SK-N-SH (cell line): ENCODE data around the gene ADAMTS15. TPM values are rescaled to one million over a fixed set of nuclear protein-coding genes. Genes with fewer than 3 reads are reported as not detected.

ENCODE experiments used
- CTCF ChIA-PET: fragments of 300-600, 350-600 bp; formaldehyde crosslinking; extraction: SDS; loops from one replicate; lab custom pipeline; 2021; lab: Yijun Ruan, JAX
- POLR2A ChIA-PET: fragments of 350-600 bp; sonication (Branson Sonifier 250); formaldehyde crosslinking; extraction: SDS; loops from one replicate; lab custom pipeline; 2020; ENCODE audit warnings: antibody characterized with exemption, inconsistent platforms; lab: Yijun Ruan, JAX
- DNase-seq: peaks from one replicate; pipeline ENCODE4 v3.0.0; 2012
- H2AFZ ChIP-seq: fragments of 200-600 bp; sonication (generic); 2 replicates; pipeline ENCODE4 v1.8.1; 2016; ENCODE audit warnings: antibody characterized with exemption, mild to moderate bottlenecking, low read depth
- H3F3A ChIP-seq: fragments of 200-600 bp; sonication (generic); replicated peaks from 2 replicates; pipeline ENCODE3; 2016; ENCODE audit warnings: antibody characterized with exemption, mild to moderate bottlenecking; ENCODE audit not compliant: insufficient read depth
- H3K27ac ChIP-seq, 2 experiments: fragments of 200-500 bp in 1 of 2; fragments of 200-600 bp in 1 of 2; sonication (Bioruptor generic) in 1 of 2; sonication (generic), shearing (Covaris generic) in 1 of 2; 2 replicates each; pipeline versions ENCODE4 v1.5.1 to v1.6.1; 2014 to 2016; ENCODE audit warnings: low read depth in 2 of 2, inconsistent platforms in 1 of 2, low read length in 1 of 2, mild to moderate bottlenecking in 1 of 2, mixed read lengths in 1 of 2
- H3K27me3 ChIP-seq: fragments of 200-600 bp; sonication (generic), shearing (Covaris generic); 2 replicates; pipeline ENCODE4 v1.6.1; 2016; ENCODE audit warnings: mixed run types; ENCODE audit not compliant: insufficient read depth
- H3K36me3 ChIP-seq, 2 experiments: fragments of 200-500 bp in 1 of 2; fragments of 200-600 bp in 1 of 2; sonication (Bioruptor generic) in 1 of 2; sonication (generic) in 1 of 2; replicated peaks in 1 of 2; 2 replicates each; pipeline versions ENCODE3 to v1.5.1; 2014 to 2016; ENCODE audit warnings: low read length in 1 of 2, mild to moderate bottlenecking in 1 of 2; ENCODE audit not compliant: insufficient read depth in 2 of 2, control insufficient read depth in 1 of 2
- H3K4me1 ChIP-seq, 2 experiments: fragments of 200-500 bp in 1 of 2; fragments of 200-600 bp in 1 of 2; sonication (Bioruptor generic) in 1 of 2; sonication (generic), shearing (Covaris generic) in 1 of 2; 2 replicates each; pipeline versions ENCODE4 v1.5.1 to v1.6.1; 2014 to 2016; ENCODE audit warnings: low read depth in 1 of 2, low read length in 1 of 2, mixed run types in 1 of 2; ENCODE audit not compliant: insufficient read depth in 2 of 2, control insufficient read depth in 1 of 2
- H3K4me2 ChIP-seq: fragments of 200-600 bp; sonication (generic), shearing (Covaris generic); 2 replicates; pipeline ENCODE4 v1.6.1; 2017; ENCODE audit warnings: mixed run types
- H3K4me3 ChIP-seq, 2 experiments: fragments of 200-500 bp in 1 of 2; fragments of 200-600 bp in 1 of 2; sonication (Bioruptor generic) in 1 of 2; sonication (generic), shearing (Covaris generic) in 1 of 2; 2 replicates each; pipeline versions ENCODE4 v1.5.1 to v1.8.1; 2014 to 2016; ENCODE audit warnings: low read depth in 2 of 2, inconsistent platforms in 1 of 2, low read length in 1 of 2, mild to moderate bottlenecking in 1 of 2, mixed read lengths in 1 of 2, moderate library complexity in 1 of 2
- H3K79me2 ChIP-seq: fragments of 200-600 bp; sonication (generic); 2 replicates; pipeline ENCODE4 v1.8.1; 2017; ENCODE audit warnings: mild to moderate bottlenecking; ENCODE audit not compliant: insufficient read depth
- H3K9ac ChIP-seq: fragments of 200-600 bp; sonication (generic); 2 replicates; pipeline ENCODE4 v1.6.1; 2017; ENCODE audit warnings: mixed run types
- H3K9me2 ChIP-seq: fragments of 200-600 bp; sonication (generic); 2 replicates; pipeline ENCODE4 v1.6.1; 2017; ENCODE audit warnings: mixed run types
- H3K9me3 ChIP-seq: fragments of 200-600 bp; sonication (generic); 2 replicates; pipeline ENCODE4 v1.6.1; 2017; ENCODE audit warnings: mixed run types, mild to moderate bottlenecking, moderate library complexity
- H4K20me1 ChIP-seq: fragments of 200-600 bp; sonication (generic); 2 replicates; pipeline ENCODE4 v1.6.1; 2017; ENCODE audit warnings: mild to moderate bottlenecking, mixed run types; ENCODE audit not compliant: insufficient read depth
- CHD2 ChIP-seq: fragments of 150-350 bp; IDR thresholded peaks from 2 replicates; pipeline ENCODE4 v1.6.1; 2018; ENCODE audit warnings: low read length; ENCODE audit not compliant: partially characterized antibody
- CTCF ChIP-seq: fragments of 200-600 bp; sonication (generic); IDR thresholded peaks from 2 replicates; pipeline ENCODE4 v1.6.1; 2017; ENCODE audit warnings: antibody characterized with exemption, mild to moderate bottlenecking, moderate library complexity
- ELF1 ChIP-seq: IDR thresholded peaks from 2 replicates; pipeline ENCODE4 v1.4.0; 2012
- FOSL2 ChIP-seq: IDR thresholded peaks from 2 replicates; pipeline ENCODE4 v1.4.0; 2012; ENCODE audit warnings: low read depth, mild to moderate bottlenecking, moderate library complexity, borderline replicate concordance
- FOXJ3 ChIP-seq: sonication (generic); formaldehyde crosslinking; IDR thresholded peaks from 2 replicates; pipeline ENCODE4 v1.5.1; 2020; ENCODE audit warnings: mild to moderate bottlenecking, missing genetic modification reagents
- FOXM1 ChIP-seq: IDR thresholded peaks from 2 replicates; pipeline ENCODE4 v1.4.0; 2012; ENCODE audit warnings: low read depth, mild to moderate bottlenecking
- GABPA ChIP-seq: IDR thresholded peaks from 2 replicates; pipeline ENCODE4 v1.4.0; 2012; ENCODE audit warnings: low read depth, mild to moderate bottlenecking
- NFIC ChIP-seq: IDR thresholded peaks from 2 replicates; pipeline ENCODE4 v1.4.0; 2012; ENCODE audit warnings: borderline replicate concordance
- NRF1 ChIP-seq: IDR thresholded peaks from 2 replicates; pipeline ENCODE4 v1.6.1; 2012; ENCODE audit warnings: low read depth, mild to moderate bottlenecking, low read length
- RAD21 ChIP-seq: IDR thresholded peaks from 2 replicates; pipeline ENCODE4 v1.6.1; 2012; ENCODE audit warnings: mild to moderate bottlenecking, low read length
- RCOR1 ChIP-seq: fragments of 150-350 bp; IDR thresholded peaks from 2 replicates; pipeline ENCODE4 v1.6.1; 2017; ENCODE audit warnings: antibody characterized with exemption, low read length
- TAF1 ChIP-seq: IDR thresholded peaks from 2 replicates; pipeline ENCODE4 v1.6.1; 2012; ENCODE audit warnings: low read depth, mild to moderate bottlenecking, low read length, moderate library complexity, borderline replicate concordance
- TCF12 ChIP-seq: IDR thresholded peaks from 2 replicates; pipeline ENCODE4 v1.4.0; 2012
- YY1 ChIP-seq: IDR thresholded peaks from 2 replicates; pipeline ENCODE4 v1.4.0; 2012; ENCODE audit warnings: low read depth, mild to moderate bottlenecking
- WGBS: methylation state at CpG from one replicate; pipeline ENCODE4 v1.1.6; 2017; ENCODE audit warnings: low lambda C conversion rate; 5-methylcytosine and 5-hydroxymethylcytosine counted together
- polyA plus RNA-seq, 3 experiments: library from polyadenylated mRNA; depleted of rRNA; stranded (reverse); fragments of >200 nt; gene quantifications; 2 replicates each; pipeline ENCODE4 v1.2.3, GENCODE V29; 2012
- TF ChIP-seq, protein P1 (sequence below): IDR thresholded peaks from 2 replicates; pipeline ENCODE4 v1.6.1; 2012; ENCODE audit warnings: mild to moderate bottlenecking, low read depth, low read length, moderate library complexity

ADAMTS15 gene
- polyA plus RNA-seq, 1 of the 3 experiments (the other 2 are of a cell fraction) = 1.1 TPM

DNA sequence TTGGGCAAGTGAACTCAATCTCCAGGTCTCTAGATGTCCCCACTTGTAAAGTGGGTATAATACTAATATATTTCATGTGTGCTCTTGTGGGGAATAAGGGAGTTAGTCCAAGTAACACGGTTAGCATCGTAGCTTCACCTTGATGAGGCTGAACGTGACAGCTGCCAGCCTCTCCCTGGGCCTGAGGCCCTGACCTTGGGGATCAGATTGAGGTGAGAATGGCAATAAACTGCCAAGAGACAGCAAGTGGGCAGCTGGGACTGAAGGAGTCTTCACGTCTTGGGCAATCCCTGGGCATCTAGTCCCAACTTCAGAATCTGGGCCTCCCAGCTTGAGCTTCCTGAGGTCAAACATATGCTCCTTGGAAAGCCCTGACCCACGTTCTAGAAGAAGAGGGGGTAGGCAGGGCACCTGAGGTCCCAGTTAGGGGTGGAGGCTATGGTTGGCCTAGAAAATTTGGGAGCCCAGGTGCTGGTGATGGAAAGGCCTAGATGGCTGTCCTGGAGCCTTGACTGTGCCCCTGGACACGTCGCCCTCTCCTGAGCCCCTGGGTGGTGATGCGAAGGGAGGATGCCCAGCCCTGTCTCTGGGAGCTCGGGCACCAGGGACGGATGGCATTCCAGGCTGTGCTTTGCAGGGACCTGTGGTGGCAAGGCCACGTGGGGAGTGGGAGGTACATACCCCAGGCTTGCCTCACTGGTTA is 23.4 kb downstream of the ADAMTS15 start:
- H4K20me1 ChIP-seq = no peaks in the 10 kb centered on the region
- no peak overlapping the region for H2AFZ ChIP-seq
- POLR2A ChIA-PET = no interaction called here
- H3K36me3 ChIP-seq = no peaks in the 10 kb centered on the region
- CTCF ChIA-PET = interaction anchor here (0.6 to 1.4 kb wide), 2 partner anchors 71 to 390 kb away, joined by 3 to 4 read pairs; no protein-coding TSS in a partner anchor
- 74% methylated on average over 5 of the region's 11 CpGs for WGBS
- no peak overlapping the region for H3K9ac ChIP-seq
- H3K9me3 ChIP-seq = no peaks in the 10 kb centered on the region
- no peaks in the 10 kb centered on the region for H3K4me1 ChIP-seq
- no peak for DNase-seq
- no peaks in the 10 kb centered on the region for H3K79me2 ChIP-seq
- no peaks in the 10 kb centered on the region for H3F3A ChIP-seq
- H3K9me2 ChIP-seq = no peaks in the 10 kb centered on the region
- no peak overlapping the region for H3K4me3 ChIP-seq
- no peak overlapping the region for H3K4me2 ChIP-seq
- TF ChIP-seq NFIC (no peak), FOXJ3 (CRISPR knock-in tag) (no peak), RCOR1 (no peak), FOXM1 (no peak), FOSL2 (no peak), GABPA (no peak), RAD21 (no peak), TAF1 (no peak), TCF12 (no peak), CTCF (no peak), ELF1 (no peak), CHD2 (no peak), NRF1 (no peak), YY1 (no peak)
- TF ChIP-seq, protein P1, sequence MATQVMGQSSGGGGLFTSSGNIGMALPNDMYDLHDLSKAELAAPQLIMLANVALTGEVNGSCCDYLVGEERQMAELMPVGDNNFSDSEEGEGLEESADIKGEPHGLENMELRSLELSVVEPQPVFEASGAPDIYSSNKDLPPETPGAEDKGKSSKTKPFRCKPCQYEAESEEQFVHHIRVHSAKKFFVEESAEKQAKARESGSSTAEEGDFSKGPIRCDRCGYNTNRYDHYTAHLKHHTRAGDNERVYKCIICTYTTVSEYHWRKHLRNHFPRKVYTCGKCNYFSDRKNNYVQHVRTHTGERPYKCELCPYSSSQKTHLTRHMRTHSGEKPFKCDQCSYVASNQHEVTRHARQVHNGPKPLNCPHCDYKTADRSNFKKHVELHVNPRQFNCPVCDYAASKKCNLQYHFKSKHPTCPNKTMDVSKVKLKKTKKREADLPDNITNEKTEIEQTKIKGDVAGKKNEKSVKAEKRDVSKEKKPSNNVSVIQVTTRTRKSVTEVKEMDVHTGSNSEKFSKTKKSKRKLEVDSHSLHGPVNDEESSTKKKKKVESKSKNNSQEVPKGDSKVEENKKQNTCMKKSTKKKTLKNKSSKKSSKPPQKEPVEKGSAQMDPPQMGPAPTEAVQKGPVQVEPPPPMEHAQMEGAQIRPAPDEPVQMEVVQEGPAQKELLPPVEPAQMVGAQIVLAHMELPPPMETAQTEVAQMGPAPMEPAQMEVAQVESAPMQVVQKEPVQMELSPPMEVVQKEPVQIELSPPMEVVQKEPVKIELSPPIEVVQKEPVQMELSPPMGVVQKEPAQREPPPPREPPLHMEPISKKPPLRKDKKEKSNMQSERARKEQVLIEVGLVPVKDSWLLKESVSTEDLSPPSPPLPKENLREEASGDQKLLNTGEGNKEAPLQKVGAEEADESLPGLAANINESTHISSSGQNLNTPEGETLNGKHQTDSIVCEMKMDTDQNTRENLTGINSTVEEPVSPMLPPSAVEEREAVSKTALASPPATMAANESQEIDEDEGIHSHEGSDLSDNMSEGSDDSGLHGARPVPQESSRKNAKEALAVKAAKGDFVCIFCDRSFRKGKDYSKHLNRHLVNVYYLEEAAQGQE = no peak
- no peaks in the 10 kb centered on the region for H3K27me3 ChIP-seq
- no peak overlapping the region for H3K27ac ChIP-seq
